HG02870 (cell line): ENCODE results near the gene LNP1.
"Not testable (repeated sequence)": the region's sequence is repeated elsewhere in the genome, so short reads cannot be mapped to it uniquely, and the experiment has no call there.

Experiments
- ATAC-seq: cut with Tn5 transposase; IDR thresholded peaks from one replicate; pipeline ENCODE4 v1.9.1; 2021; ENCODE audit warnings: mild to moderate bottlenecking, moderate library complexity; ENCODE audit not compliant: unreplicated experiment

Gene LNP1

GRCh38 chr3:100400780-100401673 is at the start of gene LNP1, which contains the start of gene TOMM70:
TSS of gene LNP1 (plus strand) at chr3:100401539. CDS start at chr3:100429730, 28,191 bp downstream.
TSS of gene TOMM70 (minus strand) at chr3:100401089. CDS start at chr3:100400949, 140 bp downstream.
- peak; percentile 90 for ATAC-seq

- ATAC-seq: not testable (repeated sequence)
Measured at GRCh38 chr3:100351770-100352169, 49.6 kb upstream of the LNP1 start.

- ATAC-seq: no peak
Measured at GRCh38 chr3:100352296-100353231, 48.8 kb upstream of the LNP1 start.

- no peak for ATAC-seq
Measured at GRCh38 chr3:100354850-100355249, 46.5 kb upstream of the LNP1 start.

GRCh38 chr3:100358413-100358812 is 42.9 kb upstream of the LNP1 start:
- ATAC-seq: no peak

GRCh38 chr3:100359035-100359434 is 42.3 kb upstream of the LNP1 start:
- no peak for ATAC-seq

- ATAC-seq: no peak
Measured at GRCh38 chr3:100360757-100361496, 40.4 kb upstream of the LNP1 start.

GRCh38 chr3:100361897-100362296 is 39.4 kb upstream of the LNP1 start:
- no peak for ATAC-seq

GRCh38 chr3:100364421-100364820 is 36.9 kb upstream of the LNP1 start:
- no peak for ATAC-seq

- no peak for ATAC-seq
Measured at GRCh38 chr3:100366424-100366823, 34.9 kb upstream of the LNP1 start.

GRCh38 chr3:100368441-100368840 is 32.9 kb upstream of the LNP1 start:
- ATAC-seq: no peak

GRCh38 chr3:100370756-100371155 is 30.6 kb upstream of the LNP1 start:
- no peak for ATAC-seq

- ATAC-seq: no peak
Measured at GRCh38 chr3:100374521-100374920, 26.8 kb upstream of the LNP1 start.

- ATAC-seq: no peak
Measured at GRCh38 chr3:100376301-100376700, 25.0 kb upstream of the LNP1 start.

- no peak for ATAC-seq
Measured at GRCh38 chr3:100384733-100385525, 16.4 kb upstream of the LNP1 start.

- ATAC-seq: no peak
Measured at GRCh38 chr3:100386437-100387074, 14.8 kb upstream of the LNP1 start.

- no peak for ATAC-seq
Measured at GRCh38 chr3:100389025-100389424, 12.3 kb upstream of the LNP1 start.

- ATAC-seq: no peak
Measured at GRCh38 chr3:100395679-100396431, 5.5 kb upstream of the LNP1 start.

GRCh38 chr3:100396967-100397366 is 4.4 kb upstream of the LNP1 start:
- ATAC-seq: no peak
